SH-SY5Y (cell line): ENCODE measurements around the gene PNPLA7.

Source experiments
- GATA2 ChIP-seq: IDR thresholded peaks from 2 replicates; pipeline ENCODE4 v1.6.1; 2011; ENCODE audit warnings: mild to moderate bottlenecking, low read depth, low read length
- GATA3 ChIP-seq: IDR thresholded peaks from 2 replicates; pipeline ENCODE4 v1.6.1; 2011; ENCODE audit warnings: low read depth, mild to moderate bottlenecking, low read length, moderate library complexity

- TF ChIP-seq GATA2 (peak; percentile 56; the same call in 1 of the 2 replicates), GATA3 (no peak)
Observed at GRCh38 chr9:137480686-137481683, 69.2 kb downstream of the PNPLA7 start.
